ENCODE results near the gene CTSK. TPM values are rescaled to one million over a fixed set of nuclear protein-coding genes. Genes with fewer than 3 reads are reported as not detected.
"Not testable (repeated sequence)": the region's sequence is repeated elsewhere in the genome, so short reads cannot be mapped to it uniquely, and the experiment has no call there.

The CTSK gene
- total and polyA plus RNA-seq, 5 experiments from 2014 or later = 0.21 to 11.1 (median 4.9) TPM; not detected in 1

DNA sequence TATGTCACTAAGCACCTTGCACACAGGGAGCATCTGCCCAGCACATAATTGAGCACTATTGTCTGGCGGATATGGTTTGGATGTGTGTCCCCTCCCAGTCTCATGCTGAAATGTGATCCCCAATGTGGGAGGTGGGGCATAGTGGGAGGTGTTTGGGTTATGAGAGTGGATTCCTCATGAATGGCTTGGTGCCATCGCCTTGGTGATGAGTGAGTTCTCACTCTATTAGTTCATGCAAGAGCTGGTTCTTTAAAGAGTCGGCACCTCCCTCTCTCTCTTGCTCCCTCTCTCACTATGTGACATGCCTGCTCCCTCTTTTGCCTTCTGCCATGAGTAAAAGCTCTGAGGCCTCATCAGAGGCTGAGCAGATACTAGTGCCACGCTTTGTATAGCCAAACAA, 9.5 kb downstream of the CTSK start:
- ATAC-seq (no peak), DNase-seq (no peak)
- Mint-ChIP-seq H3K27ac (peak overlapping the region in 2 of 10 donors; percentile 15 to 34), H3K36me3 (peaks cover 0 to 46% (median 16%) of the 10 kb centered on the region in 3 donors), H3K9me3 (no peaks in the 10 kb centered on the region), H3K4me3 (no peak overlapping the region), H3K27me3 (no peaks in the 10 kb centered on the region), H3K4me1 (peaks cover 0 to 5% (median 0%) of the 10 kb centered on the region in 4 donors)
- POLR2A ChIA-PET = interaction anchor here (0.7 kb wide), 1 partner anchor 114 kb away, joined by 3 read pairs; no protein-coding TSS in a partner anchor

DNA sequence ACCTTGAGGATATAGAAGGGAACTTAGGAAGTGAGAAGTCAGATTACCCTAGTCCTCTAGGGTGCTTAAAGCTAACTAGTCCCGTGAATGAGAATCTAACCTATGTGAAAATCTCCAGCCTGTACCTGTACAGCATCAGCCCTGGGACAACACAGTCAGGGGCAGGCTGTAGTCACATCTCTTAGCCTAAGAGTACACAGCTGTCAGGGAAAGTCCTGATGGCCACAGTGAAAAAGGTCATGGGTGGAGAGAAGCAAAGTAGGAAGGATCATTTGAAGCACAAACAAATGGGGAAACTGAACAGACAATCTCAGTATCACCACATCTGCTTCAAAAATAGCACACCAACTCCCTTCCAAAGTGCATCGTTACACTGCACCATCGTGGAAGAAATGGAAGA, 11.7 kb downstream of the CTSK start:
- POLR2A ChIA-PET = no interaction called here
- no peak for DNase-seq
- H3K27ac Mint-ChIP-seq = peak overlapping the region in 1 of 10 donors; percentile 42
- no peak for ATAC-seq
- H3K27me3 Mint-ChIP-seq = no peaks in the 10 kb centered on the region
- H3K4me3 Mint-ChIP-seq = no peak overlapping the region
- no peaks in the 10 kb centered on the region for H3K9me3 Mint-ChIP-seq
- peaks cover 0 to 40% (median 11%) of the 10 kb centered on the region in 3 donors for H3K36me3 Mint-ChIP-seq
- peaks cover 0 to 5% (median 0%) of the 10 kb centered on the region in 4 donors for H3K4me1 Mint-ChIP-seq

DNA sequence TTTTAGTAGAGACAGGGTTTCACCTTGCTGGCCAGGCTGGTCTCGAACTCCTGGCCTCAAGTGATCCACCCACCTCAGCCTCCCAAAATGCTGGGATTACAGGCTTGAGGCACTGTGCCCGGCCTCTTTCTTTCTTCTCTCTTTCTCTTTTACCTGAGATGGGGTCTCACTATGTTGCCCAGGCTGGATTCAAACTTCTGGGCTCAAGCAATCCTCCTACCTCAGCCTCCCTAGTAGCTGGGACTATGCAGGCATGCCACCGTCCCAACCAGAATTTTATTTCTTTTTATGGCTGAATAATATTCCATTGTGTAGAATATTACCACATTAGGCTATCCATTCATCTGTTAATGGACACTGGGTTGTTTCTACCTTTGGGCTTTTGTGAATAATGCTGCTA, 14.3 kb downstream of the CTSK start:
- H3K9me3 Mint-ChIP-seq, H3K4me3 Mint-ChIP-seq, ATAC-seq, DNase-seq, POLR2A ChIA-PET, H3K4me1 Mint-ChIP-seq, H3K27me3 Mint-ChIP-seq, H3K27ac Mint-ChIP-seq: not testable (repeated sequence)
- peaks cover 0 to 30% (median 6%) of the 10 kb centered on the region in 3 donors for H3K36me3 Mint-ChIP-seq

DNA sequence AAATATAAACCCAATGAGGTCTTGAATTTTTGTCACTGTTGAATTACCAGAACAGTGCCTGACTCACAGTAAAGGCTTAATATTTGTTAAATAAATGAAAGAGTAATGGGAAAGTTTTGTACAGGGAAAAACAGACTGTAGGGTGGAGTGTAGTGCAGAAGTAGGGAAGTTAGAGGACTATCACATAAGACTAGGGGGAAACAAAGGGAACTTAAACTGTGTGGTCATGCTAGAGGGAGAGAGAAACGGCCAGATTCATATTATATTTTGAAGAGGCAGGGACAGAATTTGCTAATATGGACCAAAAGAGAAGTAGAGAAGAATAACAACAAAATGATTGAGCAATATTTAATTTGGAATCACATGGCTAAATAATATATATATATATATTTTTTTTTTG, 14.8 kb downstream of the CTSK start:
- no peak for ATAC-seq
- Mint-ChIP-seq H3K9me3 (no peaks in the 10 kb centered on the region), H3K36me3 (peaks cover 0 to 25% (median 2%) of the 10 kb centered on the region in 3 donors), H3K4me1 (peaks cover 0 to 11% (median 0%) of the 10 kb centered on the region in 4 donors), H3K27me3 (no peaks in the 10 kb centered on the region), H3K4me3 (no peak overlapping the region), H3K27ac (no peak overlapping the region)
- POLR2A ChIA-PET = no interaction called here
- DNase-seq = no peak

DNA sequence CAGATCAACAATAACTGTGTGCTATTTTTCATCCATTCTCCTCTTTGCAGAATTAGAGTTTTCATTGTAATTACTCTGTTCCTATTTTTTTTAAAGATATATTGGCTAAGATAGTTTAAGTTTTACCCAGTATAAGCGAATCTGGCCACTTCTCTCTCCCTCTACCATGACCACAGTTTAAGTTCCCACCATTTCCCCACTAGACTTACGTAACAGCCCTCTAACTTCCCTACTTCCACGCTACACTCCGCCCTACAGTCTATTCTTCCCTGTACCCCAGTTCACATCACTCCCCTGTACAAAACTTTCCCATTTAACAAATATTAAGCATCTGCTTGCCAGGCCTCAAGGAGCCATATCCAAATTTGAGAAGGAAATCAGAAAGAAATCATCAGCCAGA, 16.5 kb downstream of the CTSK start:
- H3K4me1 Mint-ChIP-seq = peaks cover 0 to 16% (median 1%) of the 10 kb centered on the region in 4 donors
- H3K9me3 Mint-ChIP-seq = no peaks in the 10 kb centered on the region
- H3K36me3 Mint-ChIP-seq = peaks cover 0 to 17% (median 0%) of the 10 kb centered on the region in 3 donors
- no peak for DNase-seq
- no peaks in the 10 kb centered on the region for H3K27me3 Mint-ChIP-seq
- no peak overlapping the region for H3K4me3 Mint-ChIP-seq
- POLR2A ChIA-PET = no interaction called here
- ATAC-seq = no peak
- H3K27ac Mint-ChIP-seq = no peak overlapping the region

DNA sequence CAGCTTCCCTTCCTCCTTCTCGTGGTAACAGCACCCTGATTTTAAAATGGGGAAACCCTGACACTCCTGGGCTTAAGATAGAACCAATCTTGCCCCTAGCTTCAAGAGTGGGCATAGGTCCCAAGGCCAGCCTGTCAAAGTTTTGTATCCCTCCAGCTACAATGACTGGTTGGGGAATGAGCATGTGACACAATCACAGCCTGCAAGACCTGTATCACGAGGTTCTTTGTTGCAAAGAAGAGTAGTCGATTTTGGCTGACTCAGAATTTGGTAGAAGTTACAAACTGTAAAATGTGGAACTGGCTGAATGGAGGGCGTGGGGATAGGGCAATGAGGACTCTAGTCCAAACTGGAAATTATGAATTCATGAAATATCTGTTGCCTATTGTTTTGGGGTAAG, 18.7 kb downstream of the CTSK start:
- ATAC-seq (no peak), DNase-seq (no peak)
- Mint-ChIP-seq H3K9me3 (no peaks in the 10 kb centered on the region), H3K4me3 (no peak overlapping the region), H3K27me3 (no peaks in the 10 kb centered on the region), H3K27ac (no peak overlapping the region), H3K4me1 (peaks cover 0 to 14% (median 1%) of the 10 kb centered on the region in 4 donors), H3K36me3 (peaks cover 0 to under 1% (median 0%) of the 10 kb centered on the region in 3 donors)
- POLR2A ChIA-PET = no interaction called here

DNA sequence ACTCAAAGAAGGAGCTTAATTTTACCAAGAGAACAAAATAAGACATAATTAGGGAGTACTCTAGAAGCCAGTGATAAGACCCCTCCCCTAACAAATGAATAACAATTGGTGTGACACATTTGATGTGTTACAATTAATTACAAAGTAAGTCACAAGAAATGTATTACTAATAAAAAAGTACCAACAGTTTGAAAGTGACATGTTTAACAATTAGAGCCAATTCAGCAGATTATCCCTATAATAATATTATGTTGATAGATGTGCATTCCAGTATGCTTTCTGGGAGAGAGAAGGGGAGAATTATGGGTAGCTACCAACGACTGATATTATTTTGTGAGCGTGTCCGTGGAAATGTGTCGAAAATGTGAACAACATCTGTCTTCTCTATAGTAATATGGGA, 19.1 kb downstream of the CTSK start:
- Mint-ChIP-seq H3K9me3 (no peaks in the 10 kb centered on the region), H3K4me1 (peaks cover 0 to 12% (median 1%) of the 10 kb centered on the region in 4 donors), H3K4me3 (no peak overlapping the region), H3K27ac (no peak overlapping the region), H3K36me3 (no peaks in the 10 kb centered on the region), H3K27me3 (no peaks in the 10 kb centered on the region)
- POLR2A ChIA-PET = no interaction called here
- DNase-seq = no peak
- ATAC-seq = no peak

DNA sequence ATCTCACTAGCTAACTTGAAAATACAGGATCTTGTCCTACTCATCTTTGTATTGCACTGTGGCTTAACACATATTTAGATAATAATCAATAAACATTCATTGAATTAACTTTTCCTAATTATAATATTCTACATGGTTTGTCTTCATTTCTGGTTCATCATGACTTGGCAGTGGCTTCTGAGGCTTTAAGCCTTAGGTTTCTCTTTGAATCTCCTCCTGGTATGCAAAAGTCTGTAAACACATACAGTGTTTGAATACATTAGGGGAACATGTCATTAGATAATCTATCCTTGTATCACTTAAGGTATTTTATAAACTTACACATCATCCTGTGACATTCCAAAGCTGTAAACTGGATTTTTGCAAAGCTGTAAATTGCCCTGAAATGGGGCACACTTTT, 20.6 kb downstream of the CTSK start:
- Mint-ChIP-seq H3K9me3 (no peaks in the 10 kb centered on the region), H3K4me1 (peaks cover 0 to 12% (median 1%) of the 10 kb centered on the region in 4 donors), H3K4me3 (no peak overlapping the region), H3K27me3 (no peaks in the 10 kb centered on the region), H3K27ac (no peak overlapping the region), H3K36me3 (no peaks in the 10 kb centered on the region)
- no peak for ATAC-seq
- no peak for DNase-seq
- POLR2A ChIA-PET = interaction anchor here (0.6 kb wide), 1 partner anchor 14 kb away, joined by 3 read pairs; no protein-coding TSS in a partner anchor

DNA sequence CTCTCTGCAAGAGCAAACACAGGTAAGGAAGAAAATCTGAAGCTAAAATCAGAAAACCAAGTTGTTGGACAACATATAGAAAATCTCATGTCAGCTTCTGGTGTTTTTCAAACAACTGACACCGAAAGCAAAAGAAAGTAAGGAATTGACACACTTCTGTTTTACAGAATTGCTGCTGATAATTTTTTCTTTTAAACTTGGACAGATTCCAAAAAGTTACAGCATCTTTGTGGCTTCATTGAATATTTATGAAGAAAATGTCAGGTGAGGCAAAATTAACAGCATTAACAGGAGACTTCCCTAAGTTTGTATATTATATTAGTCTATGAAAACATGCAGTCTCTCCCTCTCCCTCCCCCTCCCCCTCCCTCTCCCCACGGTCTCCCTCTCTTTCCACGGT, 27.6 kb downstream of the CTSK start:
- no peaks in the 10 kb centered on the region for H3K27me3 Mint-ChIP-seq
- H3K9me3 Mint-ChIP-seq = no peaks in the 10 kb centered on the region
- H3K27ac Mint-ChIP-seq = no peak overlapping the region
- POLR2A ChIA-PET = no interaction called here
- no peaks in the 10 kb centered on the region for H3K36me3 Mint-ChIP-seq
- no peak overlapping the region for H3K4me3 Mint-ChIP-seq
- H3K4me1 Mint-ChIP-seq = peaks cover 3 to 11% (median 7%) of the 10 kb centered on the region in 4 donors
- ATAC-seq (no peak), DNase-seq (no peak)

DNA sequence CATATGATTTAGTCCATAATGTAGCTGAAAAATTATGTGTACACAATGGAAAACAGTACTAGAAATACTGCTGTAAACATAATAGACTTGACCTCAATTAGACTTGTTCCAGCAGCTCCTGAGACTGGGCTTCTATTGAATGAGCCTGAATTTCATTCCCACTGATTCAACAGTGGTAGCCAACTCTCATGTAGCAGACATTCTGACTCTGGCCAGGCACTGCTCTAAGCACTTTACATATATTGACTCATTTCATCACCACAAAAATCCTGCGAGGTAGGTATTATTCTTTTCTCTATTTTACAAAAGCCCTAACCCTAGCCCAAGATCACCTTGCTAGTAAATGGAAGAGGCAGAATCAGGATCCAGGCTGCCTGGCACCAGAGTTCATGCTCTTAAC, 29.7 kb downstream of the CTSK start:
- DNase-seq (no peak), ATAC-seq (no peak)
- no peaks in the 10 kb centered on the region for H3K27me3 Mint-ChIP-seq
- H3K9me3 Mint-ChIP-seq = no peaks in the 10 kb centered on the region
- H3K4me3 Mint-ChIP-seq = no peak overlapping the region
- peaks cover 3 to 11% (median 7%) of the 10 kb centered on the region in 4 donors for H3K4me1 Mint-ChIP-seq
- no peaks in the 10 kb centered on the region for H3K36me3 Mint-ChIP-seq
- no peak overlapping the region for H3K27ac Mint-ChIP-seq
- POLR2A ChIA-PET = interaction anchor here (0.6 kb wide), 1 partner anchor 197 kb away, joined by 3 read pairs; no protein-coding TSS in a partner anchor

DNA sequence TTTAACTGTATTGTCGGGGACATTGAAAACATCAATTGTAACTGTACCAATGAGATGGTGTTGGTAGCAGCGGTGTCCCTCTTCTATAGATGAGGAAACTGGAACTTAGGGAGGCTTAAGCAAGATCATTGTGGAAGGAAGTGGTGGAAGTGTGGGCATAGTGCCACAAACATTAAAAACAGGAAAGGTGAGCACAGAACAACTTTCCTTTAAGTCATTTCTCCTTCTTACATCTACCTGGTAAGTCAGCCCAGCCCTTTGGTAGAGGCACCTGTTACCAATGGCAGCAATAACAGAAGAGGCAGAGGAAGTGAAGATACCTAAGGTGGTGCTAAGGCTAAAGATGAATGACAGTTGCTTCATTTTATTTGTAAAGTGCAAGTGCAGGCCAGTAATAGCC, 30.5 kb downstream of the CTSK start:
- Mint-ChIP-seq H3K4me1 (peaks cover 3 to 11% (median 7%) of the 10 kb centered on the region in 4 donors), H3K27ac (peak overlapping the region in 1 of 10 donors; percentile 49), H3K27me3 (no peaks in the 10 kb centered on the region), H3K9me3 (no peaks in the 10 kb centered on the region), H3K4me3 (no peak overlapping the region), H3K36me3 (no peaks in the 10 kb centered on the region)
- DNase-seq (no peak), ATAC-seq (no peak)
- POLR2A ChIA-PET = interaction anchor here (1.4 kb wide), 1 partner anchor 14 kb away, joined by 4 read pairs; no protein-coding TSS in a partner anchor

DNA sequence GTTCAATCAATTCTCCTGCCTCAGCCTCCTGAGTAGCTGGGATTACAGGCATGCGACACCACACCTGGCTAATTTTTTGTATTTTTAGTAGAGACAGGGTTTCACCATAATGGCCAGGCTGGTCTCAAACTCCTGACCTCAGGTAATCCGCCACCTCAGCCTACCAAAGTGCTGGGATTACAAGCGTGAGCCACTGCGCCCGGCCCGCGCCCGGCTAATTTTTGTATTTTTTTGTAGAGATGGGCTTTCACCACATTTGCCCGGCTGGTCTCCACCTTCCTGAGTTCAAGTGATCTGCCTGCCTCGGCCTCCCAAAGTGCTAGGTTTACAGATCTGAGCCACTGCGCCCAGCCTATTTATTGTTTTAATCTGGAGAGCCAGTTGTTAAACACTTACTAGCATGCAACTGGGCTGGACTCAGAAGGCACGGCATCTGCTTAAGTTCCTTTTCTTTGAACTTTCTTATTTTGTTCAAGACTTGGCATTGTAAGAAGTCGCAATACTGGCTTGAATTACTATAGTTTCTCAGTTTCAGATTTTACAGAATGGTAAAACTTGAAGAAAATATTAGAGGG, 32.0 kb downstream of the CTSK start:
- not testable (repeated sequence) for H3K36me3 Mint-ChIP-seq, H3K9me3 Mint-ChIP-seq, H3K27me3 Mint-ChIP-seq, H3K4me3 Mint-ChIP-seq, DNase-seq, ATAC-seq, H3K27ac Mint-ChIP-seq
- peaks cover 6 to 23% (median 14%) of the 10 kb centered on the region in 4 donors for H3K4me1 Mint-ChIP-seq
- POLR2A ChIA-PET = interaction anchor here (0.5 to 1.4 kb wide), 3 partner anchors 12 to 220 kb away, joined by 3 to 4 read pairs (median 3); no protein-coding TSS in a partner anchor

DNA sequence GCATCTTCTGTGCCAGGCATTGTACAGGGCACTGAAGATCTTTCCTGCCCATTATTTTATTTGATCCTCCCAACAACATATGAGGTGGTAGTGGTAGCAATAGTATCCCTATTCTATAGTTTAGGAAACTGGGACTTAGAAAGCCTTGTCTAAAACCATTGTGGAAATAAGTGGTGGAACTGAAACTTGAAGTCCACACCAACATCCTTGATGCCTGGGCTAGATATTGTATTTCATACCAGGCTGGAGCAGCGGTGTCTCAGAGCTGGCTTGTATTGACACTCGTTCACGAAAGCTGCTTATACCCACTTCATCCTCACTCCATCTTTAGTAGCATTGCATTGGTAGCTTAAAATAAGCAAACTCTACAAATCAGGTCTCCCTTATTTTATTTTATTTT, 32.8 kb downstream of the CTSK start:
- DNase-seq (no peak), ATAC-seq (no peak)
- H3K27ac Mint-ChIP-seq = no peak overlapping the region
- POLR2A ChIA-PET = interaction anchor here (1.9 kb wide), 1 partner anchor 10 kb away, joined by 6 read pairs; the partner anchor contains the start of gene CTSS
- no peaks in the 10 kb centered on the region for H3K27me3 Mint-ChIP-seq
- H3K4me3 Mint-ChIP-seq = no peak overlapping the region
- H3K9me3 Mint-ChIP-seq = no peaks in the 10 kb centered on the region
- H3K4me1 Mint-ChIP-seq = peaks cover 9 to 26% (median 20%) of the 10 kb centered on the region in 4 donors
- no peaks in the 10 kb centered on the region for H3K36me3 Mint-ChIP-seq

Data from naive thymus-derived CD8-positive, alpha-beta T cell (primary cell).